ENCODE data around the gene ABCC10.

The ABCC10 gene

DNA sequence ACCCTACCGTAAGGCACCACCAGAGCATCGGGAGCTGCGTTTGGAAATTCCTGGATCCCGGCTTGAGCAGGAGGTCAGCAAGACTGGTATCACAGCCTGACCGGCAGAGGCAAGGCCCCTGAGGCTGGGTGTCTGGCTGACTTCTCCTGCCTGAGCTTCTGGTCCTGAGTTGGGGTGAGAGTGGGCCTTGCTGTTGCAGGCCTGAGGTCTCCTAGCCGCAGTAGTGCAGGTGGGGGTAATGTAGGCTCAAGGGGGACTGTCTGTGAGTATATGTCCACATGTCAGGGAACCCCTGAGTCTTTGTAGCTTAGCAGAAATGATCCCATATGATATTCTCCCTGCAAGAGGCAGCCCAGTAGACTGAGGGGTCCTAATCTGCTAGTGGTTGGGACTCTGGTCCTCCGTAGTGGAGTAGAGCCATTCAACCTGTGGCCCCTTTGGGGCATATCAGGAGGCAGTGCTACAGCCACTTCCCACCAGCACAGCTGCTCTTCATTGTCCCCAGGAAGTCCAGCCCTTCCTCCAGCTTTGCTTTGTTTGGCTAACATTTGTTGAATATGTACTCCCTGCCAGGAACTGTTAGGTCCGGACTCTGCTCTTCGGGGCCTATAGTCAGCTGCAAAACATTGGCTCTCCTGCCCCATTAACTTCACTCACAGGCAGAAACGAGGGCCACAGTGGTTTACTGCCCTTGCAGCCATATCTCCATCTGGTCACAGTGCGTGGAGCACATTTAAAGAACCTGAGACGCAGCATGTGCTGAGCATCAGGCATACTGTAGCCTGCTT is 71.9 kb downstream of the ABCC10 start:
- TF ChIP-seq, protein P1, sequence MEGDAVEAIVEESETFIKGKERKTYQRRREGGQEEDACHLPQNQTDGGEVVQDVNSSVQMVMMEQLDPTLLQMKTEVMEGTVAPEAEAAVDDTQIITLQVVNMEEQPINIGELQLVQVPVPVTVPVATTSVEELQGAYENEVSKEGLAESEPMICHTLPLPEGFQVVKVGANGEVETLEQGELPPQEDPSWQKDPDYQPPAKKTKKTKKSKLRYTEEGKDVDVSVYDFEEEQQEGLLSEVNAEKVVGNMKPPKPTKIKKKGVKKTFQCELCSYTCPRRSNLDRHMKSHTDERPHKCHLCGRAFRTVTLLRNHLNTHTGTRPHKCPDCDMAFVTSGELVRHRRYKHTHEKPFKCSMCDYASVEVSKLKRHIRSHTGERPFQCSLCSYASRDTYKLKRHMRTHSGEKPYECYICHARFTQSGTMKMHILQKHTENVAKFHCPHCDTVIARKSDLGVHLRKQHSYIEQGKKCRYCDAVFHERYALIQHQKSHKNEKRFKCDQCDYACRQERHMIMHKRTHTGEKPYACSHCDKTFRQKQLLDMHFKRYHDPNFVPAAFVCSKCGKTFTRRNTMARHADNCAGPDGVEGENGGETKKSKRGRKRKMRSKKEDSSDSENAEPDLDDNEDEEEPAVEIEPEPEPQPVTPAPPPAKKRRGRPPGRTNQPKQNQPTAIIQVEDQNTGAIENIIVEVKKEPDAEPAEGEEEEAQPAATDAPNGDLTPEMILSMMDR (IDR thresholded peaks at IDR 0.05): no peak
- Histone ChIP-seq H3K4me3 (no peak overlapping the region), H3K36me3 (peaks cover 47 to 68% (median 62%) of the 10 kb centered on the region in 3 donors), H3K27me3 (no peaks in the 10 kb centered on the region), H3K9me3 (no peaks in the 10 kb centered on the region), H3K4me1 (peaks cover 0 to 49% (median 24%) of the 10 kb centered on the region in 4 donors), H3K27ac (peak overlapping the region; percentile 6 to 28)
- no peak for DNase-seq
- intact Hi-C loops (cut with DNase I; ENCODE audit: low total_unique reads): no loop called here

All from tibial artery (tissue), 4 donors.